A549 (cell line): Measurements from ENCODE around the gene ANKRD63.

Source experiments
- CBX2 ChIP-seq: fragments of 200-600 bp; sonication (generic); IDR thresholded peaks from 2 replicates; pipeline ENCODE4 v1.6.1; 2016; ENCODE audit warnings: low read depth, mild to moderate bottlenecking, borderline replicate concordance
- CTCF ChIP-seq: fragments of >200 bp; sonication (Bioruptor Twin); formaldehyde crosslinking; IDR thresholded peaks from 3 replicates; pipeline ENCODE4 v1.5.1; 2016
- EP300 ChIP-seq, 2 experiments: fragments of >200 bp; sonication (Bioruptor Twin); formaldehyde crosslinking; IDR thresholded peaks; 2 replicates in 1 of 2; 3 replicates in 1 of 2; pipeline ENCODE4 v1.6.1; 2016 to 2017
- HMGXB4 ChIP-seq: fragments of 250-450 bp; sonication (Bioruptor Pico); IDR thresholded peaks from 2 replicates; pipeline ENCODE4 v1.5.0; 2021; ENCODE audit warnings: mild to moderate bottlenecking, moderate library complexity, borderline replicate concordance
- MAX ChIP-seq: IDR thresholded peaks from 2 replicates; pipeline ENCODE4 v1.6.1; 2012
- POLR2A ChIP-seq: IDR thresholded peaks from 2 replicates; pipeline ENCODE4 v1.6.1; 2012; ENCODE audit warnings: mild to moderate bottlenecking, low read length
- RAD21 ChIP-seq, 2 experiments: fragments of >200 bp in 1 of 2; sonication (Bioruptor Twin) in 1 of 2; formaldehyde crosslinking in 1 of 2; IDR thresholded peaks in 1 of 2; conservative IDR thresholded peaks in 1 of 2; 2 replicates in 1 of 2; 3 replicates in 1 of 2; pipeline ENCODE4 v1.6.1; 2012 to 2018; ENCODE audit warnings: inconsistent platforms in 1 of 2
- REST ChIP-seq: fragments of 200-600 bp; sonication (generic); IDR thresholded peaks from 2 replicates; pipeline ENCODE4 v1.6.1; 2016; ENCODE audit warnings: antibody characterized with exemption, mild to moderate bottlenecking, moderate library complexity
- USF2 ChIP-seq: fragments of 450-650 bp; IDR thresholded peaks from 2 replicates; pipeline ENCODE4 v1.6.1; 2014; ENCODE audit warnings: antibody characterized with exemption
- ZFP36 ChIP-seq: fragments of 450-650 bp; IDR thresholded peaks from 2 replicates; pipeline ENCODE4 v1.6.1; 2014; ENCODE audit warnings: borderline replicate concordance; ENCODE audit not compliant: partially characterized antibody
- ZNF302 ChIP-seq: fragments of 250-450 bp; sonication (Bioruptor Pico); IDR thresholded peaks from 2 replicates; pipeline ENCODE4 v1.9.0; 2021; ENCODE audit warnings: inconsistent platforms, mild to moderate bottlenecking, moderate library complexity

GRCh38 chr15:40313531-40314398, 30.9 kb upstream of the ANKRD63 start:
- TF ChIP-seq CTCF = no peak
- no peak for TF ChIP-seq POLR2A
- TF ChIP-seq ZNF302 = no peak
- no peak for TF ChIP-seq RAD21 (conservative IDR thresholded peaks at IDR 0.05 in 1 of 2, IDR thresholded peaks at IDR 0.05 in 1 of 2)
- TF ChIP-seq REST = no peak
- TF ChIP-seq ZFP36 = no peak
- TF ChIP-seq USF2 = no peak
- no peak for TF ChIP-seq HMGXB4
- TF ChIP-seq CBX2 = no peak
- TF ChIP-seq MAX = no peak
- no peak for TF ChIP-seq EP300 (IDR thresholded peaks at IDR 0.05)
